Astrocyte of the hippocampus (primary cell): ENCODE results near the gene FBXL13.
A peak's percentile ranks its signal among the peaks of the same experiment; 100 is the strongest.
"Not testable (repeated sequence)": the region's sequence is repeated elsewhere in the genome, so short reads cannot be mapped to it uniquely, and the experiment has no call there.

ENCODE experiments used
- DNase-seq: peaks from one replicate; pipeline ENCODE4 v3.0.0; 2011; ENCODE audit warnings: low read depth, low spot score

The FBXL13 gene

DNA sequence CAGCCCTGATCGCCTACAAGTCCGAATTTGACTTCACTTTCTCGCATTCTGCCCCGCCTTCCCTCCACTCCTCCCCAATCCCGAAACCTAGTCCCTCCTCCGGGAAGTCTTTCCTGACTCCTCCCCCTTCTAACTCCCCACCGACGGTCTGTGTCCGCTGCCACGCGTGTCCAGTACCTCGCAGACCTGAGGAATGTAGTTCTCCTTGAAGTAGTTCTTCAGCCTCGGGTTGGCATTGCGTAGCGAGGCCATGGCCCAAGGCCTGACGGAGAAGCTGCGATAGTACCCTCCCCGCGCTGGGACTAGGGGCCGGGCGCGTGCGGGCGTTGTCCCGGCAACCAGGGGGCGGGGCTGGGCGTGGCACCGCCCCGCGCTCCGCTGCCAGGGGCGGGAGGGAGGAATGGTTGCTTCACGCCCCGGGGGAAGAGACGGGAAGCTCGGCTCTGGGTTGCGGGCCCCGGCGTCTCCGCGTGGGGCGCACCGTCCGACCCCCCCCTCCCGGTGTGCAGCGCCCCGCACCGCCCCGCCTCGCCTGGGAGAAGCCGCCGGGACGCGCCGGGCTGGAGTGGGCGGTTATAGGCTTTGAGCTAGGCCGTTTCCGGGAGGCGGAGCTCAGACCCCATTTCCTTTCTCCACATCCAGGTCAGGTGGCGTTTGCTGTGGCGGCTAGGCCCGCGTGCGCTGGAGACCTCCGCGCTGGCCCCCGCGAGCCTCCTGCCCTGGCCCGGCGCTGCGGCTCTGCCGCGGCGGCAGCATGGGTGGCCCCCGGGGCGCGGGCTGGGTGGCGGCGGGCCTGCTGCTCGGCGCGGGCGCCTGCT is at the start of gene FBXL13, which contains the start of gene ARMC10:
TSS of gene FBXL13 (minus strand) at position 278 of the 818 bp plus-strand sequence.
TSS of gene ARMC10 (plus strand) at position 622 of the 818 bp plus-strand sequence. CDS start at position 755, 133 bp downstream.
- DNase-seq = peak; percentile 96

DNA sequence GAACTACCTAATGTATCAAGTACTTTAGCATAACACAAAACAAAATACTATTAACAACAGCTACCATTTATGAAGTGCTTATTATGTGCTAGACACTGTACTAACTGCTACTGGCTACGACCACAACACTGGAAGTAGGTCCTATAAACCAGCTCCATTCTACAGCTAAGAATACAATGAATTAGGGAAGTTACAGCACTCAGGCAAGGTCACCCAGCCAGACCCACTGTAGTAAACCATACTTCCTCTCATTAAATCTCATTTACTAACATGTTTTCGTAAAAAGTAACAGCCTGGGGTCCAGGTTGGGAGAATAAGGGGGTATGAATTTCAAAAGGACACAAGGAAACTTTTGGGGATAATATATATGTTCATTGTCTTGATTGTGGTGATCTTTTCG is 48.9 kb upstream of the FBXL13 start:
- no peak for DNase-seq

DNA sequence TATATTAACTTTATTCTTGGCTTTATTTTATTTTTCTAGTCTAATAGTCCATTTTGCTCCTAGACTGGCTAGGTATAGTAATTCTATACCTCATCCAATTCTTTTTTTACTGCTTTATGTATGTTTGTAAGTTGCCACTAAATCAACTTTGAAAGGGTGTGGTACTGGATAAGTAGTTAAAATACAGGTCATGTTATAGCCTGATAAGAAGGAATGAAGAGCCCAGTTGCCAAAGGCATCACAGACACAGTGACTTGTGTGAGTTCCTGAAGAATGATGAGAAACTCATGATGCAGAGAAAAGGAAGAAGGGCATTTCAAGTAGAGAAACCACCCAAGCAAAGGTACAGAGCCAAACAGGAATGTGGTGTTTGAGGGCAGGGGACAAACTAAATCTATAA is 47.0 kb upstream of the FBXL13 start:
- DNase-seq = no peak

DNA sequence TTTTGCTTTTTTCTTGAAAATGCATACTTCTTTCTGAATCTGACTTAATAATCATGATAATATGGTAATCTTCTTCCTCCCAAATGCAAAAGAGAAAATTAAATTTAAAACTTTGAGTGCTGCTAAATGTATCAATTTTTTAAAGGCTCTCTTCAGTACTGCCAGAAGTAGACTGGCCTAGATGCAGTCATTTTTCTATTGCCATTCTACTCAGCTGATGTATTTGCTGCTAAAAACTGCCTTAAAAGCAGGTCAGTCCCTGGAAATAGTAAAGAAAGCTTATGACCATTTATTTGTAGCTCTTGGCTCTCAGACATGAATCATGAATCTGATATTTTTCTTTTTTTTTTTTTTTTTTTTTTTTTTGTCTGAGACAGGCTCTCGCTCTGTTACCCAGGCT is 45.8 kb upstream of the FBXL13 start:
- no peak for DNase-seq

DNA sequence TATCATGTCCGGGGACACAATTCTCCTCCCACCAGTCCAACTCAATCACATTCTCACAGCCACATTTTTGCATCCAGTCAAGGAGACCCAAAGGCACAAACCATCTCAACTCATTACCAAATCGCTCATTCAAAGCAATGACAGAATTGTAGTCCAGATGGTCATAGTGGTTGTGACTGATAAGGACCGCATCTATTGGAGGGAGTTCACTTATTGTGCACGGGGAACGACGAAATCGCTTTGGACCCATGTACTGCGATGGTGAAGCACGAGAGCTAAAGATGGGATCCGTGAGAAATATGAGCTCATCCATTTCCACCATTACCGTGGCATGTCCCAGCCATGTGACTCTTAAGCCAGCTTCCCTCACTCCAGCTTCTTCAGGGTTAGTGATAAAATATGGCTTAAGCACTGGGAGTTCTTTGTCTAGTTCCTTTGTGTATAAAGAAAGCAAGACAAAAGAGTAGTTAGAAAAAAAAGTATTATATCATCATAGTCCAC is 45.2 kb upstream of the FBXL13 start:
- no peak for DNase-seq

DNA sequence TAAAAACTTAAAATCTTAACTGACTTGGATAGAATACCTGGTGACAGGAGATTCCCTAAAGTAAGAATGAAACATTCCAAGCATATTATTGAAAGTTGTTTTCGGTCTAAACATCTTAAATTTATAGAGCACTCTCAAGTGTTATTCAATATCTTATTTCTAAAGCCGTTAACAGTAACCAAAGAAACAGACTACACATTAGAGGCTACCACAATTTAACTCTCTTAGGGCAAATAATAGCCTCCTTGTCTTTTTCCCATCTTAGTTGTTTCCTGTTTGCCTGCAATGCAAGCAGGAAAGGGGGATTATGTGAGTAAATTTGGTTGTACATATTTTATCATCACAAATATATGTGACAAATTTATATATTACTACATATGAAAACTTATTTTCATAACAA is 42.9 kb upstream of the FBXL13 start:
- no peak for DNase-seq

DNA sequence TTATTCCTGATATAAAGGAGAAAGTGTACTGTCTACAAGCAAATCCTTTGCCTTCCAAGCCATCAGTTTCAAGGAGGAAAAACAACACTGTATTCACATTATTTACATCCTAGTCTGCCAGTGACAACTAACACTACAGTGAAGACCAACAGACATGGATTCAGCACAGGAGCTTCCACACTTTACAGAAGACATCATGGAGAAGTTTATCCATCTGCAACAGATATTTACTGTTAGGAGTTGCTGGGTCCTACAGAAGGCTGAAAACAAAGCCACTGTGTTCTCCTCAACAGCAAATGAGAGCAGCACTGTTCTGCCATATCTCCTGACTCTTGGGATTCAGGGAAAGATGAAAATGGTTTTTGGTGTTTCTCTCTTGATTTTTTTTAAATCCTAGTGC is 42.4 kb upstream of the FBXL13 start:
- no peak for DNase-seq

DNA sequence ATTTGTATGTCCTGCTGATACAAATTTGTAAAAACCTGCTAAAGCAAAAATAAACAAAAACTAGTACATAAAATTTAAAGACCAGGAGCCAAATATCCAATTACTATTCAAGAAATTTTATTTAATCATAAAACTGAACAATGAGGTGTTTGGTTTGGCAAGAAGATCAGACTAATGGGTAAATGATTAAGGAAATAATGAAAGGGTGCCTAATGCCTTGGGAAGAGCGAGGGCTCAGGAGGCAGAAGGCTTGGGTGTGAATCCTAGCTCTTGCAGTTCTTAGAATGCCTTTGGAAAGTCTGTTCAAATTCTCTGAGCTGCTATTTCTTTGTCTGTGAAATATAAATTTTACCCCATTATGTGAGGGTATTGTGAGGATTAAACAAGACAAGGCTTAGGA is 41.9 kb upstream of the FBXL13 start:
- no peak for DNase-seq

DNA sequence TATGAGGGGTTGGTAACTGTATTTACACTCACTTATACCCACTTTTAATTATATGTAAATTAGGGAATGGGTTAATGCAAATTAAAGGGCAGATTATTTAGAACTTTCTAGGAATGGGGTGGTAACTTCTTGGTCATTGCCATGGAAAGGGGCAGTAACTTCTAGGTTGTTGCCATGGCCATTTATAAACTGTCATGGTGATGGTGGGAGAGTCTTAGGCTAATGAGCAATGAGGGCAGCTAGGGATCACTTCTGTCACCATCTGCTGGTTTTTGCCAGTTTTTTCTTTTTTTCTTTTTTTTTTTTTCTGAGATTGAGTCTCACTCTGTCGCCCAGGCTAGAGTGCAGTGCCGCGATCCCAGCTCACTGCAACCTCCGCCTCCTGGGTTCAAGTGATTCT is 41.2 kb upstream of the FBXL13 start:
- DNase-seq = no peak

DNA sequence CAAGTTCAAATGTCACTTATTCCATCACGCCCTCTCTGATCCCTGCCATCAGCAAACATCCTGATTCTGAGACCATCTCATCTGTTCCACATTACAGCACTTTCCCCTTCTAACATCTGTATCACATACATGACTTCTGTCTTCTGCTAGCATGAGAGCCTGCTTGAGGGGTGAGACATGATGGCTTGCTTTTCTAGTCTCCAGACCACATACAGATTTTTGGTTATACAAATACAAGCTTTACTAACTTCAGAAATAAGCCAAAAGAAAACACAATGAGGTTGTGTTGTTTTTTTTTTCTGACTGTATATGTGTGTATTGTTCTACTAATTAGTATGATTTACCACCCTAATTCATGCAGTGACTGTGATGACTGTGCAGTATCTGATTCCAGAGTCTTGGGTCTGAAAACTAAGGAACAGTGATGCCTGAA is 40.0 kb upstream of the FBXL13 start:
- peak; percentile 23 for DNase-seq

DNA sequence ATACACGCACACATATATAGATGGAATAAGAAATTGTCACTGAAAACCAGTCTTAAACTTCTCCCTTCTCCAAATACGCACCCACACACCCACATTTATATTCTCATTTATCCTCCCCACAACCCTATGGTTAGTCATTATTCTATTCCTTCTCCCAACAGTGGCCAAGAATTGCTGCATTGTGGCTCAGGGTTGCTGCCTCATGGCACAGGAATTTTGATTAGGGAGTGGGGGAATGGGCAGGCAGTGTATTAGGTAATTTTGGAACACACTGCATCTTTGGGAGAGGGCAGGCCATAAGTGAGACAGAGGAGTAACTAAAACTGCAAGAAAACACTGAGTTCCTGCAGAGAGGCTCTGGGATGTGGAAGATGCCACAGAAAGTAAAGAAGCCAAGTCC is 38.6 kb upstream of the FBXL13 start:
- DNase-seq = peak; percentile 97

DNA sequence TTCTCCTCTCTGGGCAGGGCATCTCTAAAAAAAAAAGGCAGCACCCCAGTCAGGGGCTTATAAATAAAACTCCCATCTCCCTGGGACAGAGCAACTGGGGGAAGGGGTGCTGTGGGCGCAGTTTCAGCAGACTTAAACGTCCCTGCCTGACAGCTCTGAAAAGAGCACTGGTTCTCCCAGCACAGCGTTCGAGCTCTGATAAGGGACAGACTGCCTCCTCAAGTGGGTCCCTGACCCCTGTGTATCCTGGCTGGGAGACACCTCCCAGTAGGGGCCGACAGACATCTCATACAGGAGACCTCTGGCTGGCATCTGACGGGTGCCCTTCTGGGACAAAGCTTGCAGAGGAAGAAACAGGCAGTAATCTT is 32.1 kb upstream of the FBXL13 start:
- DNase-seq = not testable (repeated sequence)

DNA sequence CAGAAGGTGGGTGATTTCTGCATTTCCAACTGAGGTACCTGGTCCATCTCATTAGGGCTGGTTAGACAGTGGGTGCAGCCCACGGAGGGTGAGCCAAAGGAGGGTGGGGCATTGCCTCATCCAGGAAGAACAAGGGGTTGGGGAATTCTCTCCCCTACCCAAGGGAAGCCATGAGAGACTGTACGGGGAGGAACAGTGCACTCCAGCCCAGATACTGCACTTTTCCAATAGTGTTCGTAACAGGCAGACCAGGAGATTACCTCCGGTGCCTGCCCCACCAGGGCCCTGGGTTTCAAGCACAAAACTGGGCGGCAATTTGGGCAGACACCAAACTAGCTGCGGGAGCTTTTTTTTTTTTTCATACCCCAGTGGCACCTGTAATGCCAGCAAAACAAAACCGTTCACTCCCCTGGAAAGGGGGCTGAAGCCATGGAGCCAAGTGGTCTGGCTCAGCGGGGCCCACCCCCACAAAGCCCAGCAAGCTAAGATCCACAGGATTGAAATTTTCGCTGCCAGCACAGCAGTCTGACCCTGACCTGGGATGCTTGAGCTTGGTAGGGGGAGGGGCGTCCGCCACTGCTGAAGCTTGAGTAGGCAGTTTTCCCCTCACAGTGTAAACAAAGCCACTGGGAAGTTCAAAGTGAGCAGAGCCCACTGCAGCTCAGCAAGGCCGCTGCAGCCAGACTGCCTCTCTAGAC is 31.6 kb upstream of the FBXL13 start:
- DNase-seq = peak; percentile 29

DNA sequence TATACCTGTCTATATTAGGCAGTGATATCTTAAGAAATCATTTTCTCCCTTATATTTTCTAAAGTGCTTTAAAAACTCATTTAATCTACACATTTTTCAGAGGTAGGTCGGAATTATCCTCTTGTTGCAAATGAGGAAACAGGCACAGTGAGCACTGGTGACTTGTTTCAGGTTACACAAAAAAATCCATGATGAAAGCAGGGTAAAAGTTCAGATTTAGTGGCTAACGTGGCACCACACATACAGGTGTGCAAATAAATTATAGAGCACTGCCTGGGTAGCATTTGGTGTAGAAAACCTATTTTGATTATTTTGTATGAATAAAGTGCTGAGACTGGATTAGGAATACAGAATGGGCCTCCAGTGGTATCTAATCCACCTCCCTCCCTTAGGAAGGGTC is 26.9 kb upstream of the FBXL13 start:
- no peak for DNase-seq

DNA sequence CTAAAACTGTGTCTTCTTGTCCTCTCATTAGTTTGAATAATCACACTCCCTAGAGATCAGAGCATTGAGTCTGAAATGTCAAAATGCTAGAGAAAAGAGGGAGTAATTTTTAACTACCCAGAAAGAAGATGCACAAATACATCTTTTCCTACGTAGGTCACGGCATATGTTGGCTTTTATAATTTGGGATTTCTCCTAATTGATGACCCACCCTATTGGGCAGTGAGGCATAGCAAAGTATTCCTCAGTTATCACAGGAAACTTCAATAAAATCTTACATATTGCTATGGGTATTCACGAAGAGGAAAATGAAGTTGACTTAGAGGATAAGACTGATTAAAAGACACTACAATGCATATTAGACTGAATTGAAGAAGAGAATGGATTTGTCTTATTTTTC is 25.8 kb upstream of the FBXL13 start:
- DNase-seq = no peak

DNA sequence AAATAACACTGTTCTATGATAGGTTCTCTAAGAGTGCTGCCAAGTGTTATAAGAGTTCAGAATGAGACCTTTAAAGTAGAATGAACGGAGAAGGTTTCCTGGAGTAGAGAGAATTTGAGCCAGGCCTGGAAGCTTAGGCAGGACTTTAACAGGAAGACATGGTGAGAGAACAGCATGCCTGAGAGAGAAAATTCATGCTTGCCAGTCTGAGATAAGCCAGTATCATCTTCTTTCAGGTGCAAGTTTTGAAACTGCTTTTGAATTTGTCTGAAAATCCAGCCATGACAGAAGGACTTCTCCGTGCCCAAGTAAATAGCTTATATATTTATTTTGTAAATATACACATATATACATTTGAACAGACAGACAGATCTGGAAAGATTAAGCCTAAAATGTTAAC is 22.4 kb upstream of the FBXL13 start:
- no peak for DNase-seq

DNA sequence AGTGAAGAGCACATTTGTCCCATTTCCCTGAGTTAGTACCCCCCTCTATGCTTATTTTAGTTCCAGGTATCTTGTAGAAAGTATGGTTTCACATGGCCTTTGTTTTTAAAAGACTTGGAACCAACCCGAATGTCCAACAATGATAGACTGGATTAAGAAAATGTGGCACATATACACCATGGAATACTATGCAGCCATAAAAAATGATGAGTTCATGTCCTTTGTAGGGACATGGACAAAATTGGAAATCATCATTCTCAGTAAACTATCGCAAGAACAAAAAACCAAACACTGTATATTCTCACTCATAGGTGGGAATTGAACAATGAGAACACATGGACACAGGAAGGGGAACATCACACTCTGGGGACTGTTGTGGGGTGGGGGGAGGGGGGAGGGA is 21.0 kb upstream of the FBXL13 start:
- DNase-seq = not testable (repeated sequence)

DNA sequence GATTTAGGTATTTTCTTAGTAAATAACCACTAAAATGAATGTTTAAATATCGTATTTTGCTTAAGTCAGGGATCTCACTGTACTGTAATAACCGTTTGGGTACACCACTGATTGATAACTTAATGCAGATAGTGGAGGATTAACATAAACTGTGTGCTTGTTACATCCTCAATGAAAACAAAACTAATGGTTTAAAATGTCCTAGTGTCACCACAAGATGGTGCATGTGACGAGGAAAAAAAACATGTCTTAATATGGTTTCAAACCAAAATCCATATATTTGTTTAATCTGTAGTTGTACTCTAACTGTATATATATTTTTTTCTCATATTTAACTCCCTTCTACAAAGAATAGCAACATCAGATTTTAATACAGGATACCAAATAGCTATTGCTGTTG is 19.5 kb upstream of the FBXL13 start:
- no peak for DNase-seq

DNA sequence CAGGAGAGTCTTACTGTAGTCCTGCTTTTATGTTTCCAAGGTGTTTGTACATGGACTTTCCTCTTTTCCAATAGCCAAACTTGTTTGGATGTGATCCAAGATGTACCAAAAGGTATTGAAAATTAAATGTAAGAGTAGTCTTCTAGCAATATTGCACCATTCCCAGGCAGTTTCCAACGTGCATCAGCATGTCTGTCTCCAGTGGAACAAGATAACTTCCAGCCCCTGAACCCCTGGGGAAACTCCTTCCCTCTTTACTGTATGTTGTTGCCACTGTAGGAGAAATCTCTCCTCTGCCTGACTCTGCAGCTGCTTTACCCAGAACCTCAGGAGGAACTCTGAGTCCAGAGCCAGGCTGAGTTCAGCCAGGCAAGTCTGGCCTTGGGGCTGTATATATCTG is 18.8 kb upstream of the FBXL13 start:
- no peak for DNase-seq

DNA sequence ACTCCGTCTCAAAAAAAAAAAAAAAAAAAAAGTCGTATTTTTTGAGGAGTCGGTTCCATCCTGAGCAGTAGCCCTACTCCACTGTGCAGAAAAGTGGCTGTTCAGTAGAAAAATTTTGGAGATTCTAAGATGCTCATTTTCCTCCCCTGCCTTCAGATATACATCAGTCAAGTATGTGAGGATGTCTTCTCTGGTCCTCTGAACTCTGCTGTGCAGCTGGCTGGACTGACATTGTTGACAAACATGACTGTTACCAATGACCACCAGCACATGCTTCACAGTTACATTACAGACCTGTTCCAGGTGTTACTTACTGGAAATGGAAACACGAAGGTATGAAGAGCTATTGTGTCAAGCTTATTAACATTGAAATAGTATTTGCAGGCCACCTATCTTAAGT is 17.7 kb upstream of the FBXL13 start:
- not testable (repeated sequence) for DNase-seq

DNA sequence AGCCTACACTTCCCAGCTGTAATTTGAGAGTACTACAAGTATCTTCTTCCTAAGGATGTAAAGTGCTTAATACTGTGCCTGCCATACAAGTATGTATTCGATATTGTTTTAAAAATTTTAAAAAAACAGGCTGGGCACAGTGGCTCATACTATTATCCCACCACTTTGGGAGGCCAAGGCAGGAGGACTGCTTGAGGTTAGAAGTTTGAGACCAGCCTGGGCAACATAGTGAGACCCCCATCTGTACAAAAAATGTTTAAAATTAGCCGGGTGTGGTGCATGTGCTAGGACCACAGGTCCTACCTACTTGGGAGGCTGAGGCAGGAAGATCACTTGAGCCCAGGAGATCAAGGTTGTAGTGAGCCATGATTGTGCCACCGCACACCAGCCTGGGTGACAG is 8.6 kb upstream of the FBXL13 start:
- DNase-seq = no peak

DNA sequence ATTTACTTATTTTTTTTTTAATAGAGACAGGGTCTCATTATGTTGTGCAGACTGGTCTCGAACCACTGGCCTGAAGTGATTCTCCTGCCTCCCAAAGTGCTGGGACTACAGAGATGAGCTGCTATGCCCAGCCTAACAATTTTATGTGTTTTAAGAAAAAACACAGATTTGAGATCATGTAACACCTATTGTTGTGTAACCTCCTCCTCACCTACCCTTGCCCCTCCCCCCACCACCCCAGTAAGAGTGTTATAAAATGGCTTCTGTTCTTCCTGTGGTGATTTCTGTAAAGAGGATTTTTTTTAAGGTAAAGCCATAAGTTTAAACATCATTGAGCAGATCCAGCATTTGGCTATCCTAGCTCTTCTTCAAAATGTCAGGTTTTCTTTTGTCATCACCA is 7.9 kb upstream of the FBXL13 start:
- no peak for DNase-seq

DNA sequence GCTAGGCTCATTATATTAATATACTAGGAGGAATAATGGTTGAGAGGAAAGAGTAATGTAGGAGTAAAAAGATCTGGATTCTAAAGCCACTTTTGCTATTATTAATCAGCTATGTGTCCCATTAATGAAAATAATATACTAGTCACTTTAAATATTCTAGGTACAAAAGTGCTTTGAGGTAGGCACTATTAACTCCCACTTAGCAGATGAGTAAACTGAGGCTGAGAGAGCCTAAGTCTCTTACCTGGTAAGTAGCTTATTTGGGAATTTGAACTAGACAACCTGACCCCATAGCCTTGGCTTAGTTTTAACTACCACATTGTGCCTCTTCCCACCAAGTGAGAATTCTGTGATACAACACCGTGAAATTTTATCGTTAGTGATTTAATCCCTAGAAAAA is 6.3 kb upstream of the FBXL13 start:
- DNase-seq = no peak
